ENCODE data around the gene SUCLG2.
A peak's percentile ranks its signal among the peaks of the same experiment; 100 is the strongest.

SUCLG2 gene

GRCh38 chr3:67437789-67438188 is 216.6 kb downstream of the SUCLG2 start:
- DNase-seq: no peak

- DNase-seq: no peak
These were observed 217.3 kb downstream of the SUCLG2 start for GRCh38 chr3:67437090-67437489.

GRCh38 chr3:67433109-67433508 is 221.3 kb downstream of the SUCLG2 start:
- DNase-seq: no peak

- no peak for DNase-seq
These were observed 222.5 kb downstream of the SUCLG2 start for GRCh38 chr3:67431887-67432286.

GRCh38 chr3:67423722-67424121 is 230.7 kb downstream of the SUCLG2 start:
- DNase-seq: no peak

- DNase-seq: no peak
These were observed 232.5 kb downstream of the SUCLG2 start for GRCh38 chr3:67421912-67422311.

- DNase-seq: no peak
These were observed 234.6 kb downstream of the SUCLG2 start for GRCh38 chr3:67419779-67420178.

- DNase-seq: no peak
These were observed 235.2 kb downstream of the SUCLG2 start for GRCh38 chr3:67419218-67419529.

- DNase-seq: no peak
These were observed 235.8 kb downstream of the SUCLG2 start for GRCh38 chr3:67418426-67419217.

- no peak for DNase-seq
These were observed 237.7 kb downstream of the SUCLG2 start for GRCh38 chr3:67416703-67417102.

- no peak for DNase-seq
These were observed 238.9 kb downstream of the SUCLG2 start for GRCh38 chr3:67415511-67415910.

- DNase-seq: no peak
These were observed 239.7 kb downstream of the SUCLG2 start for GRCh38 chr3:67414740-67415139.

GRCh38 chr3:67405193-67405592 is 249.2 kb downstream of the SUCLG2 start:
- DNase-seq: no peak

- DNase-seq: no peak
These were observed 251.5 kb downstream of the SUCLG2 start for GRCh38 chr3:67402873-67403272.

- peak; percentile 22 to 24 for DNase-seq
These were observed 252.5 kb downstream of the SUCLG2 start for GRCh38 chr3:67401921-67402320.

GRCh38 chr3:67400476-67400875 is 253.9 kb downstream of the SUCLG2 start:
- no peak for DNase-seq

- peak; percentile 8 to 10 for DNase-seq
These were observed 265.2 kb downstream of the SUCLG2 start for GRCh38 chr3:67389176-67389575.

- DNase-seq: no peak
These were observed 265.7 kb downstream of the SUCLG2 start for GRCh38 chr3:67388738-67389137.

- no peak for DNase-seq
These were observed 268.0 kb downstream of the SUCLG2 start for GRCh38 chr3:67386451-67386850.

GRCh38 chr3:67384760-67385397 is 269.5 kb downstream of the SUCLG2 start:
- DNase-seq: peak; percentile 43 to 63

- DNase-seq: no peak
These were observed 270.4 kb downstream of the SUCLG2 start for GRCh38 chr3:67384016-67384415.

- DNase-seq: no peak
These were observed 271.0 kb downstream of the SUCLG2 start for GRCh38 chr3:67383379-67383778.

GRCh38 chr3:67382536-67382935 is 271.9 kb downstream of the SUCLG2 start:
- no peak for DNase-seq

- DNase-seq: peak; percentile 33
These were observed 272.6 kb downstream of the SUCLG2 start for GRCh38 chr3:67381667-67382272.

Measured in AML-193 (cell line).